ENCODE data around the gene CLCA2. TPM values are rescaled to one million over a fixed set of nuclear protein-coding genes. Genes with fewer than 3 reads are reported as not detected.

Gene CLCA2
- polyA plus RNA-seq, 1 donor from 2014 or later, result not detected

- H4K20me1 ChIP-seq (ENCODE audit: insufficient read depth), result no peaks in the 10 kb centered on the region
- H3K36me3 ChIP-seq (ENCODE audit: insufficient read depth, low read length), result no peaks in the 10 kb centered on the region
- no peaks in the 10 kb centered on the region for H3K9me3 ChIP-seq (ENCODE audit: low read length)
- no peaks in the 10 kb centered on the region for H3F3A ChIP-seq (ENCODE audit: insufficient read depth, low read length, poor library complexity, severe bottlenecking)
- no peaks in the 10 kb centered on the region for H3K27me3 ChIP-seq (ENCODE audit: insufficient read depth, low read depth, low read length)
- H2AFZ ChIP-seq (ENCODE audit: low read depth, low read length), result no peak overlapping the region
- H3K79me2 ChIP-seq (replicated peaks; ENCODE audit: insufficient read depth, low read length), result no peaks in the 10 kb centered on the region
- no peak overlapping the region for H3K9ac ChIP-seq (ENCODE audit: low read length)
- peak overlapping the region; percentile 7 for H3K27ac ChIP-seq (ENCODE audit: low read length)
- no peak overlapping the region for H3K4me2 ChIP-seq (ENCODE audit: low read length)
- H3K4me3 ChIP-seq (ENCODE audit: low read length), result no peak overlapping the region
- no peaks in the 10 kb centered on the region for H3K9me2 ChIP-seq (ENCODE audit: insufficient read depth, low read length)
- TF ChIP-seq POLR2AphosphoS5 (IDR thresholded peaks at IDR 0.05), result peak; percentile 37
- TF ChIP-seq, protein P1, sequence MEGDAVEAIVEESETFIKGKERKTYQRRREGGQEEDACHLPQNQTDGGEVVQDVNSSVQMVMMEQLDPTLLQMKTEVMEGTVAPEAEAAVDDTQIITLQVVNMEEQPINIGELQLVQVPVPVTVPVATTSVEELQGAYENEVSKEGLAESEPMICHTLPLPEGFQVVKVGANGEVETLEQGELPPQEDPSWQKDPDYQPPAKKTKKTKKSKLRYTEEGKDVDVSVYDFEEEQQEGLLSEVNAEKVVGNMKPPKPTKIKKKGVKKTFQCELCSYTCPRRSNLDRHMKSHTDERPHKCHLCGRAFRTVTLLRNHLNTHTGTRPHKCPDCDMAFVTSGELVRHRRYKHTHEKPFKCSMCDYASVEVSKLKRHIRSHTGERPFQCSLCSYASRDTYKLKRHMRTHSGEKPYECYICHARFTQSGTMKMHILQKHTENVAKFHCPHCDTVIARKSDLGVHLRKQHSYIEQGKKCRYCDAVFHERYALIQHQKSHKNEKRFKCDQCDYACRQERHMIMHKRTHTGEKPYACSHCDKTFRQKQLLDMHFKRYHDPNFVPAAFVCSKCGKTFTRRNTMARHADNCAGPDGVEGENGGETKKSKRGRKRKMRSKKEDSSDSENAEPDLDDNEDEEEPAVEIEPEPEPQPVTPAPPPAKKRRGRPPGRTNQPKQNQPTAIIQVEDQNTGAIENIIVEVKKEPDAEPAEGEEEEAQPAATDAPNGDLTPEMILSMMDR (IDR thresholded peaks at IDR 0.05; ENCODE audit: poor library complexity, severe bottlenecking), result no peak
Measured at GRCh38 chr1:86436041-86436440, 12.1 kb downstream of the CLCA2 start.

GRCh38 chr1:86441581-86441980 lies 17.6 kb downstream of the CLCA2 start:
- H3F3A ChIP-seq (ENCODE audit: insufficient read depth, low read length, poor library complexity, severe bottlenecking), result no peaks in the 10 kb centered on the region
- H3K9me2 ChIP-seq (ENCODE audit: insufficient read depth, low read length), result no peaks in the 10 kb centered on the region
- no peaks in the 10 kb centered on the region for H3K36me3 ChIP-seq (ENCODE audit: insufficient read depth, low read length)
- no peaks in the 10 kb centered on the region for H4K20me1 ChIP-seq (ENCODE audit: insufficient read depth)
- H3K9ac ChIP-seq (ENCODE audit: low read length), result no peak overlapping the region
- no peaks in the 10 kb centered on the region for H3K79me2 ChIP-seq (replicated peaks; ENCODE audit: insufficient read depth, low read length)
- TF ChIP-seq EP300 (conservative IDR thresholded peaks at IDR 0.05; ENCODE audit: poor library complexity, severe bottlenecking) (no peak), REST (IDR thresholded peaks at IDR 0.05; ENCODE audit: borderline replicate concordance) (no peak), SMC3 (conservative IDR thresholded peaks at IDR 0.05; ENCODE audit: poor library complexity) (no peak), TAF1 (IDR thresholded peaks at IDR 0.05; ENCODE audit: low read depth) (no peak), EZH2 (IDR thresholded peaks at IDR 0.05; ENCODE audit: borderline replicate concordance, insufficient read depth, low read length, poor library complexity, severe bottlenecking) (no peak), MXI1 (conservative IDR thresholded peaks at IDR 0.05; ENCODE audit: poor library complexity, severe bottlenecking) (no peak), POLR2AphosphoS5 (IDR thresholded peaks at IDR 0.05) (no peak), RAD21 (conservative IDR thresholded peaks at IDR 0.05) (no peak)
- TF ChIP-seq, protein P1 (IDR thresholded peaks at IDR 0.05; ENCODE audit: poor library complexity, severe bottlenecking), result no peak
- H2AFZ ChIP-seq (ENCODE audit: low read depth, low read length), result no peak overlapping the region
- no peaks in the 10 kb centered on the region for H3K9me3 ChIP-seq (ENCODE audit: low read length)
- no peak overlapping the region for H3K4me2 ChIP-seq (ENCODE audit: low read length)
- no peak overlapping the region for H3K27ac ChIP-seq (ENCODE audit: low read length)
- H3K4me3 ChIP-seq (ENCODE audit: low read length), result no peak overlapping the region
- no peaks in the 10 kb centered on the region for H3K27me3 ChIP-seq (ENCODE audit: insufficient read depth, low read depth, low read length)

Measured in neural cell (in vitro differentiated cells).